ENCODE data around the gene FOLR1.

GRCh38 chr11:72224564-72225410, 32.8 kb downstream of the FOLR1 start, which contains the start of gene INPPL1:
- no peak for TF ChIP-seq CTCF (IDR thresholded peaks at IDR 0.05)
- peak; percentile 27; the same call in 1 of the 2 replicates for TF ChIP-seq TAF1 (IDR thresholded peaks at IDR 0.05; ENCODE audit: borderline replicate concordance, low read depth, low read length)
- TF ChIP-seq GABPA (IDR thresholded peaks at IDR 0.05; ENCODE audit: low read depth): no peak
- TF ChIP-seq RAD21 (IDR thresholded peaks at IDR 0.05; ENCODE audit: low read length): no peak
- TF ChIP-seq POLR2AphosphoS5 (IDR thresholded peaks at IDR 0.05; ENCODE audit: low read depth, low read length): no peak
- no peak for TF ChIP-seq EZH2phosphoT487 (IDR thresholded peaks at IDR 0.05; ENCODE audit: borderline replicate concordance, low read depth)
- no peak for TF ChIP-seq SIN3A (IDR thresholded peaks at IDR 0.05; ENCODE audit: borderline replicate concordance, low read depth, low read length)
